Body of pancreas (tissue), 4 donors: ENCODE data around the gene BTN3A1.

Experiments used
- POLR2A ChIP-seq, 3 donors: fragments of 450-650 bp; IDR thresholded peaks; one replicate each; pipeline ENCODE4 v1.6.1; 2016; ENCODE audit warnings: antibody characterized with exemption in 3 of 3, mild to moderate bottlenecking in 2 of 3
- TF ChIP-seq, protein P1 (sequence below), 7 experiments: fragments of 450-650 bp in 4 of 7; fragments of 200-600 bp in 3 of 7; sonication (generic) in 3 of 7; IDR thresholded peaks; one replicate each; pipeline ENCODE4 v1.5.1; 2016 to 2019; ENCODE audit warnings: antibody characterized with exemption in 7 of 7

DNA sequence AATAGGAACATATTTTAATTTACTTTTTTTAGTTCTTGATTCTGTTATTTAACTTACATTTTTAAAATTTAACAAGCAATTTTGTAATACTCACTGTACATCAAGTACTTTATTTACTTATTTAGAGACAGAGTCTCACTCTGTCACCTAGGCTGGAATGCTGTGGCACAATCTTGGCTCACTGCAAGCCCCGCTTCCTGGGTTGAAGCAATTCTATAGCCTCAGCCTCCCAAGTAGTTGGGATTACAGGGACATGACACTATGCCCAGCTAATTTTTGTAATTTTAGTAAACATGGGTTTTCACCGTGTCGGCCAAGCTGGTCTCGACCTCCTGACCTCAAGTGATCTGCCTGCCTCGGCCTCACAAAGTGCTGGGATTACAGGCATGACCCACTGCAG, 45.2 kb downstream of the BTN3A1 start:
- TF ChIP-seq POLR2A (IDR thresholded peaks at IDR 0.05) = no peak
- TF ChIP-seq, protein P1, sequence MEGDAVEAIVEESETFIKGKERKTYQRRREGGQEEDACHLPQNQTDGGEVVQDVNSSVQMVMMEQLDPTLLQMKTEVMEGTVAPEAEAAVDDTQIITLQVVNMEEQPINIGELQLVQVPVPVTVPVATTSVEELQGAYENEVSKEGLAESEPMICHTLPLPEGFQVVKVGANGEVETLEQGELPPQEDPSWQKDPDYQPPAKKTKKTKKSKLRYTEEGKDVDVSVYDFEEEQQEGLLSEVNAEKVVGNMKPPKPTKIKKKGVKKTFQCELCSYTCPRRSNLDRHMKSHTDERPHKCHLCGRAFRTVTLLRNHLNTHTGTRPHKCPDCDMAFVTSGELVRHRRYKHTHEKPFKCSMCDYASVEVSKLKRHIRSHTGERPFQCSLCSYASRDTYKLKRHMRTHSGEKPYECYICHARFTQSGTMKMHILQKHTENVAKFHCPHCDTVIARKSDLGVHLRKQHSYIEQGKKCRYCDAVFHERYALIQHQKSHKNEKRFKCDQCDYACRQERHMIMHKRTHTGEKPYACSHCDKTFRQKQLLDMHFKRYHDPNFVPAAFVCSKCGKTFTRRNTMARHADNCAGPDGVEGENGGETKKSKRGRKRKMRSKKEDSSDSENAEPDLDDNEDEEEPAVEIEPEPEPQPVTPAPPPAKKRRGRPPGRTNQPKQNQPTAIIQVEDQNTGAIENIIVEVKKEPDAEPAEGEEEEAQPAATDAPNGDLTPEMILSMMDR (IDR thresholded peaks at IDR 0.05) = no peak
